ENCODE results near the gene CORO7. TPM values are rescaled to one million over a fixed set of nuclear protein-coding genes. Genes with fewer than 3 reads are reported as not detected.

Gene CORO7
- polyA plus RNA-seq, 2 of the 4 experiments (the other 2 are of a cell fraction): 6.0 to 11.9 TPM

DNA sequence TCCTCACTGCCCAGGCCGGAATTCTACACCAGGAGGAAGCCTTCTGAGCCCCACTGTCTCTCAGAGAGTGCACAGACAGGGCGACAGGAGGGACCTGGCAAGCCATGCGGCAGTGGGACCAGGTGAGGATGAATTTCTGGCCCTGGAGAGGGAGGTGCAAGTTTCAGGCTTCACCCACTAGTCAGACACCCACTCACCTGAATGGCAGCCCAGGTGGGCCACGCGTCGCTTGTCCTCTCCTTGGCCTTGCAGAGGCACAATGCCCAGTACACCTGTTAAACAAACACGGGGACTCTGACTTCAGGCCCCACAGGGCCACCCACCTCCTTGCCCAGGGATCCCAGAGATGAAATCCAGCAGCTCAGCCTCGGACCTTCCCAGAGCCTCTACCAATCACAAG, 4.2 kb downstream of the CORO7 start:
- ChIA-PET CTCF (interaction anchor here (1.1 to 32.6 kb wide), 4 partner anchors 9 to 152 kb away, joined by 3 to 833 read pairs (median 456); partner anchors contain the start of gene VASN), POLR2A (no interaction called here)
- ATAC-seq (no peak), FAIRE-seq (no peak), DNase-seq (ENCODE audit: low read depth in 1 of 2, low spot score in 1 of 2) (no peak)
- 95% methylated on average over 8 of the region's 8 CpGs for WGBS (ENCODE audit: missing lambda C conversion rate)
- Histone ChIP-seq H3K4me1 (peaks cover 8% of the 10 kb centered on the region), H3K4me2 (no peak overlapping the region), H3K9me3 (no peaks in the 10 kb centered on the region), H3K4me3 (no peak overlapping the region), H3K27ac (no peak overlapping the region)
- TF ChIP-seq CBX2 (IDR thresholded peaks at IDR 0.05; ENCODE audit: borderline replicate concordance, low read depth) (no peak), E2F6 (IDR thresholded peaks at IDR 0.05; ENCODE audit: borderline replicate concordance, low read depth) (no peak), RCOR1 (IDR thresholded peaks at IDR 0.05; ENCODE audit: low read depth, low read length) (no peak), SREBF2 (IDR thresholded peaks at IDR 0.05) (no peak), TFCP2L1 (CRISPR knock-in tag; IDR thresholded peaks at IDR 0.05) (no peak), HDAC2 (IDR thresholded peaks at IDR 0.05) (no peak), MAZ (IDR thresholded peaks at IDR 0.05; ENCODE audit: borderline replicate concordance, low read depth, low read length) (no peak), ELK1 (IDR thresholded peaks at IDR 0.05; ENCODE audit: low read depth, low read length) (no peak), JUN (IDR thresholded peaks at IDR 0.05) (no peak), HOXA7 (CRISPR knock-in tag; IDR thresholded peaks at IDR 0.05) (no peak), EHMT2 (IDR thresholded peaks at IDR 0.05; ENCODE audit: low read depth) (no peak), EP300 (IDR thresholded peaks at IDR 0.05) (no peak), NR3C1 (IDR thresholded peaks at IDR 0.05) (no peak), JUNB (IDR thresholded peaks at IDR 0.05) (no peak), SMC3 (IDR thresholded peaks at IDR 0.05) (no peak), GATA3 (IDR thresholded peaks at IDR 0.05; ENCODE audit: borderline replicate concordance) (no peak), ZSCAN20 (CRISPR knock-in tag; IDR thresholded peaks at IDR 0.05) (no peak), NFE2L2 (conservative IDR thresholded peaks at IDR 0.05; ENCODE audit: low read length) (no peak)

DNA sequence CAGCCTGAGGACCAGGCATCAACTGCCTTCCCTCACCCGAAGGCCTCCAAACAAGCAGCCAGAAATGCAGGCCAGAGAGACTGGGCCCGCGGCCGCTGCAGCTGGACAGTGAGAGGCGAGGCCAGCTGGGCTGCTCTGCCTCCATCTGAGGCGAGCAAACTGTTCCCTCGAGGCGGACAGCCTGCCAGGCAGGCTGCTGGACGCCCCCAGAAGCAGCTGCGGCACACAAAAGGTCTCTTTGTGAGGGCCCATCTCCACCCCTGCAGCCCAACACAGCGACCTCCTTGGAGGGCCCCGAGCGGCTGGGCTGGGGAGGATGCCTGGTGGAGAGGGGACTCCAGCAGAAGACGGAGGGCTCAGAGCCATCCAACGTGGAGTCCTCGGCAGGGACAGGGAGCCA, 4.7 kb downstream of the CORO7 start:
- H3K27ac ChIP-seq: no peak overlapping the region
- 91% methylated on average over 5 of the region's 16 CpGs for WGBS (ENCODE audit: missing lambda C conversion rate)
- no peak overlapping the region for H3K4me3 ChIP-seq
- TF ChIP-seq POLR2AphosphoS2 (conservative IDR thresholded peaks at IDR 0.05; ENCODE audit: low read length) (no peak), FOXS1 (CRISPR knock-in tag; IDR thresholded peaks at IDR 0.05) (no peak), MYC (IDR thresholded peaks at IDR 0.05; ENCODE audit: borderline replicate concordance, low read length) (no peak), FOSB (CRISPR knock-in tag; IDR thresholded peaks at IDR 0.05) (no peak), CHD4 (IDR thresholded peaks at IDR 0.05; ENCODE audit: borderline replicate concordance) (no peak), MAZ (IDR thresholded peaks at IDR 0.05; ENCODE audit: borderline replicate concordance, low read depth, low read length) (no peak), NFE2L2 (conservative IDR thresholded peaks at IDR 0.05; ENCODE audit: low read length) (no peak), ZFP36 (IDR thresholded peaks at IDR 0.05; ENCODE audit: borderline replicate concordance, partially characterized antibody) (no peak), HDAC2 (IDR thresholded peaks at IDR 0.05) (no peak), PBX3 (IDR thresholded peaks at IDR 0.05) (no peak)
- TF ChIP-seq, protein P1, sequence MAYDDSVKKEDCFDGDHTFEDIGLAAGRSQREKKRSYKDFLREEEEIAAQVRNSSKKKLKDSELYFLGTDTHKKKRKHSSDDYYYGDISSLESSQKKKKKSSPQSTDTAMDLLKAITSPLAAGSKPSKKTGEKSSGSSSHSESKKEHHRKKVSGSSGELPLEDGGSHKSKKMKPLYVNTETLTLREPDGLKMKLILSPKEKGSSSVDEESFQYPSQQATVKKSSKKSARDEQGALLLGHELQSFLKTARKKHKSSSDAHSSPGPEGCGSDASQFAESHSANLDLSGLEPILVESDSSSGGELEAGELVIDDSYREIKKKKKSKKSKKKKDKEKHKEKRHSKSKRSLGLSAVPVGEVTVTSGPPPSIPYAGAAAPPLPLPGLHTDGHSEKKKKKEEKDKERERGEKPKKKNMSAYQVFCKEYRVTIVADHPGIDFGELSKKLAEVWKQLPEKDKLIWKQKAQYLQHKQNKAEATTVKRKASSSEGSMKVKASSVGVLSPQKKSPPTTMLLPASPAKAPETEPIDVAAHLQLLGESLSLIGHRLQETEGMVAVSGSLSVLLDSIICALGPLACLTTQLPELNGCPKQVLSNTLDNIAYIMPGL (CRISPR knock-in tag; IDR thresholded peaks at IDR 0.05; ENCODE audit: borderline replicate concordance): no peak
- H3K4me2 ChIP-seq: no peak overlapping the region
- FAIRE-seq (no peak), ATAC-seq (no peak), DNase-seq (ENCODE audit: low read depth in 1 of 2, low spot score in 1 of 2) (no peak)
- H3K9me3 ChIP-seq: no peaks in the 10 kb centered on the region
- peaks cover 8% of the 10 kb centered on the region for H3K4me1 ChIP-seq
- ChIA-PET CTCF (interaction anchor here (0.6 to 32.6 kb wide), 5 partner anchors 9 to 151 kb away, joined by 3 to 833 read pairs (median 273); partner anchors contain the start of gene VASN), POLR2A (no interaction called here)

Data from A549 (cell line).